Measurements from ENCODE around the gene STAU1.
A peak's percentile ranks its signal among the peaks of the same experiment; 100 is the strongest.
"Not testable (repeated sequence)": the region's sequence is repeated elsewhere in the genome, so short reads cannot be mapped to it uniquely, and the experiment has no call there.

Gene STAU1

DNA sequence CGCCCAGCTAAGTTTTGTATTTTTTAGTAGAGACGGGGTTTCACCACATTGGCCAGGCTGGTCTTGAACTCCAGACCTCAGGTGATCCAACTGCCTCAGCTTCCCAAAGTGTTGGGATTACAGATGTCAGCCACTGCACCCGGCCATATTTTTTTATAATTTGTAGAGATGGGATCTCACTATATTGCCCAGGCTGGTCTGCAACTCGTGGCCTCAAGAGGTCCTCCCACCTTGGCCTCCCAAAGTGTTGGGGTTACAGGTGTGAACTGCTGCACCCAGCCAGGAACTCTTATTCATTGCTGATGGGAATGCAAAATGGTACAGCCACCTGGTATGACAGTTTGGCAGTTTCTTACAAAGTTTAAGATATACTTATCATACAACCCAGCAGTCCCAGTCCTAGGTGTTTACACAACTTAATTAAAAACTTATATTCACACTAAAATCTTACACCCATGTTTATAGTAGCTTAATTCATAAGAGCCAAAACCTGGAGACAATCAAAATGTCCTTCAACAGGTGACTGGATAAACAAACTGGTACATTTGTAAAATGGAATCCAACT, 11.7 kb upstream of the STAU1 start:
- DNase-seq: no peak

DNA sequence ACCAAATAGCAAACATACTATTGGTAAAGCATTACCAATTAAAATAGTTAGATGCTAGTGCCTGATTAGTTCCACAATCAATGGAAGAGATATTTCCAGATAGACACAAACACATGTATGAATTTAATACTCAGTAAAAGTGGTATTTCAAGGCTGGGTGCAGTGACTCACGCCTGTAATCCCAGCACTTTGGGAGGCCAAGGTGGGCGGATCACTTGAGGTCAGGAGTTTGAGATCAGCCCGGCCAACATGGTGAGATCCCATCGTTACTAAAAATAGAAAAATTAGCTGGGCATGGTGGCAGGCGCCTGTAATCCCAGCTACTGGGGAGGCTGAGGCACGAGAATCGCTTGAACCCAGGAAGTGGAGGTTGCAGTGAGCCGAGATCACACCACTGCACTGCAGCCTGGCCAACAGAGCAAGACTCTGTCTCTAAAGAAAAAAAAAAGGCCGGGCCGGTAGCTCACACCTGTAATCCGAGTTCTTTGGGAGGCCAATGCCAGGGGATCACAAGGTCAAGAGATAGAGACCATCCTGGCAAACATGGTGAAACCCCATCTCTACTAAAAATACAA, 4.9 kb upstream of the STAU1 start:
- not testable (repeated sequence) for DNase-seq

DNA sequence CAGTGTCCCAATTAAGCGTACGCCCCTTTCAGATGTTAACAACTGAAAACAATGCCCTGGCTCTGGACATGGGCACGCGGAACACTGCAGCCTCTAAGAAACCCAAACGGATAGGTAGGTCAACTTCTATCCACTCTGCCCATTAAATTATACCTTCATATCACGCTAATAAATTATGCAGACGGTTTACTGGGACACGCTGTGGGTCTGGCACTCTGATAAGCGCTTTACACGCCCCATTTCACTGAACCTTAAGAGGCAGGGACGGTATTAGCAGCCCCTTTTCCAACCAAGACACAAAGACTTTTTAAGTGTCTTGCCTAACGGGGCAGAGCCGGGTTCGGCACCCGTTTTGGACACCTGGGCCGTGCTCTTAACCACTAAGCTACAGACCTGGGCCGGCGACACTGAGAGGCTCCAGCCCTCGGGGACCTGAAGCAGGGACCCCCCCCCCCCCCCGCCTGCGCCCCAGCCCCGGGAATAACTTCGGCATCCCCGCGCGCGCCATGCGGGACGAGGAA, 744 bp downstream of the STAU1 start:
- no peak for DNase-seq

DNA sequence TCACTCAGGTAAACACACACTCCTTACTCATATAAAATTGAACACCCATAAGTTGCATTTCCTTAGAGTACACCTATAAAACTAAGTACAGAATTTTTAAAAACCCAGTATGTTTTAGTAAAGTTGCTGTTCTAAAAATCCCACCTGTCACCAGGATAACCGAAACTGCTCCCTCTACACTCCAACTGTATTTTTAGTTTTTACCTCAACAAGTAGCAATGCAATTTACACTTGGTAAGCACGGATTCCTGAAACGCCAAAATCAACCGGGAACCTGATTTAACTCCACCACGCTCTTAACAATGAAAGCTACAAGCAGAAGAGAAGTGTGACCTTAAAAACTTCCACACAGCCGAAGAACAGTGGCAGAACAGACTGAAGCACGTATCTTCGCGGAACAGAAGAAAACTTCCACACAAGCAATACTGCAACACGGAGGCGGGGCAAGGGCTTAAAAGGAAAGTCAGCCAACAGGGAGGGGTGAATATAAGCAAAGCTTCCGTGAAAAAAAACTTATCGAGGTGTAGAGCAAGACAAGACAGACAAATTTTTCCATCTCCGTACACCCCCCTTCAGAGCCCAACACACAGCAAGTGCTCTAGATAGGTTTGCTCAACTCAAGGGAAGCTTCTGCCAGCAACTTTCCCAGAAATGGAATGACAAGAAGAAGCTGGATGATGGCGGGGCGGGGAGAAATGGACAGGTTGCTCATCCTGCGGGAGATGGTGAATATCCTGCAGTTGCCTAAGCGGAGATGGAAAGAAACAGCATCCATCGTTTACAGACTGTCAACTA, 1.4 kb downstream of the STAU1 start:
- DNase-seq: peak; percentile 15

DNA sequence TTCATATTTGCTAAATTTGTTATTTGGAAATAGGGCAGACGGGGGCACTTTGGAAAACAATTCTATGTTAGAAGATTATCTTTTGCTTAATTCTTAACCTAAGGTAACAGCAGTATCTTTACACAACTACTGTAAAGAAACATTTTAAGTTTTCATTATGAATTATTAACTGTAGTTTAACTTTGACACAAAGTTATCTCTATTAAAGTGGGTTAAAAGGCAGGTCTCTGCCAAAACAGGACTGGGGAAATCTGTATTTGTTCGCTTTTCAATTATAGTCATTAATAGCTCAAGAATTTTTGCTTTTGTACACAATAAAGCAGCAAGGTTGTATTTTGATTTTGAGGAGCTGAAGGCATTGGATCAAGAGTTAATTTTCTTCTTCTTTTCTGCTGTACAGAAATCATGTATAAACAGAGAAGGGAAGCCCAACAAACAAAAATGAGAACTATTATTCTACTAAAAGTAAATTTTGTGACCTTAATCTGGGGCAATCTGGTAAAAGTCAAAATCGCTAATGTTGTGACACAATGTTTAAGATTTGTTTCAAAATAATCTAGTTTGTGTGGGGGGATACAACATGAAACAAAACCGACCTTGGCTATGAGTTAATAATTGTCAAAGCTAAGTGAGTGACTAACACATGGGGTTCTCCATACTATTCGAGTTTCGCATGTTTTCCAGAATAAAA, 2.9 kb downstream of the STAU1 start:
- DNase-seq: no peak

DNA sequence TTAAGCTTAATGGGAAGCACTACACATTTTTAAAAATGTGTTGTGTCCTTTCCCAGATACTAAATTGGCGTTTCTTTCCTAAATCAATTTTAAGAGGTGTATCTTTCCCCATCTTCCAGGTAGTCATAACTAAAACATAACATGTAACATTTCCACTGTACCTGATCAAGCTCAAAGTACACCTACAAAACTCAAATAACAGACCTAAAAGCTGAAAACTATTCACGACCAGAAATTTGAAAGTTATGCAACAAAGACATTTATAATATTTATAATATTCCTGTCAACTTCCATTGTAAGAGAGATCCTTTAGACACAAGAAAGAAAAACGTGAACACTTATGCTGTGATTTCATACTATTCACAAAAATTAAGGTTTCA, 3.5 kb downstream of the STAU1 start:
- DNase-seq: no peak

DNA sequence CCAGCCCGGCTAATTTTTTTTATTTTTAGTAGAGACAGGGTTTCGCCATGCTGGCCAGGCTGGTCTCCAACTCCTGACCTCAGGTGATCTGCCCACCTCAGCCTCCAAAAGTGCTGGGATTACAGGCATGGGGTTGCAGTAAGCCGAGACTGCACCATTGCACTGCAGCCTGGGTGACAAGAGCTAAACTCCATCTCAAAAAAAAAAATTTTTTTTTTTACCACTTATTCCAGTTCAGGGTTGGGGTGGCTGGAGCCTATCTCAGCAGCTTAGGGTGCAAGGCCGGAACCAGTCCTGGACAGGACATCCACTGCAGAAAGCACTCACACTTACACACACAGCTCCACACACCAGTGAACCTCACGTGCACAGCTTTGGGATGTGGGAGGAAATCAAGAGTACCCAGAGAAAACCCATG, 4.0 kb downstream of the STAU1 start:
- DNase-seq: not testable (repeated sequence)

DNA sequence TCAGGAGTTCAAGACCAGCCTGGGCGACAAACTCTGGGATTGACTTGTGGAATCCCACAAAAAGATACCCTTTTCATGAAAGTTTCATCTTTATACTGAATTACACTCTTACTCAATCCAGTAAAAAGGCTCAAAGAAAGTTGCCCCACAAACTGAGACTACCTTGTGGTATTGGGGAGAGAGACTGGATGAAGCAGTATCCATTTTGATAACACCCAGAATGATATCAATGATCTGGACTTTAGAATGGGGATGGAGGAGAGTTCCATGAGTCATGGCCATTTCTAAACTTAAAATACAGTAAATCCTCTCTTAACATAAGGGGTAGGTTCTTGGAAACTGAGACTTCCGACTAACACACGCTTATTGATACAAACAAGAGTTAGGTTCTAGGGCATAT, 4.7 kb downstream of the STAU1 start:
- no peak for DNase-seq

DNA sequence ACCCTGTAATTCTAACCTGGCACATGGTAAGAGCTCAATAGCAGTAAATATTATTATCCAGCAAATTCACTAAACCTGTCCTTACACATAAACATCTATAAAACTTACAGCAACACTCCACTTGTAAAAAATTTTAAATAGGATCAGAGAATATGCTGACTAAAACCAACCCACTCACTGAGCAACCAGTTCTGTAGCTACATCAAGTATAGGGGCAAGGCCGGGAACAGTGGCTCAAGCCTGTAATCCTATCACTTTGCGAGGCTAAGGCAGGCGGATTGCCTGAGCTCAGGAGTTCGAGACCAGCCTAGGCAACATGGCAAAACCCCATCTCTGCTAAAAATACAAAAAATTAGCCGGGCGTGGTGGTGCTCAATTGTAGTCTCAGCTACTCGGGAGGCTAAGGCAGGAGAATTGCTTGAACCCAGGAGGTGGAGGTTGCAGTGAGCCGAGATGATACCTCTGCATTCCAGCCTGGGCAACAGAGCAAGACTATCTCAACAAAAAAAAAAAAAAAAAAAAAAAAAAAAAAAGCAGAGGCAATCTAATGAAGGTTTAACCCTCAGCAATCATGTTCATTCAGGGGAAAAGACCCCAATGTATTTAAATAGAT, 6.8 kb downstream of the STAU1 start:
- DNase-seq: no peak

DNA sequence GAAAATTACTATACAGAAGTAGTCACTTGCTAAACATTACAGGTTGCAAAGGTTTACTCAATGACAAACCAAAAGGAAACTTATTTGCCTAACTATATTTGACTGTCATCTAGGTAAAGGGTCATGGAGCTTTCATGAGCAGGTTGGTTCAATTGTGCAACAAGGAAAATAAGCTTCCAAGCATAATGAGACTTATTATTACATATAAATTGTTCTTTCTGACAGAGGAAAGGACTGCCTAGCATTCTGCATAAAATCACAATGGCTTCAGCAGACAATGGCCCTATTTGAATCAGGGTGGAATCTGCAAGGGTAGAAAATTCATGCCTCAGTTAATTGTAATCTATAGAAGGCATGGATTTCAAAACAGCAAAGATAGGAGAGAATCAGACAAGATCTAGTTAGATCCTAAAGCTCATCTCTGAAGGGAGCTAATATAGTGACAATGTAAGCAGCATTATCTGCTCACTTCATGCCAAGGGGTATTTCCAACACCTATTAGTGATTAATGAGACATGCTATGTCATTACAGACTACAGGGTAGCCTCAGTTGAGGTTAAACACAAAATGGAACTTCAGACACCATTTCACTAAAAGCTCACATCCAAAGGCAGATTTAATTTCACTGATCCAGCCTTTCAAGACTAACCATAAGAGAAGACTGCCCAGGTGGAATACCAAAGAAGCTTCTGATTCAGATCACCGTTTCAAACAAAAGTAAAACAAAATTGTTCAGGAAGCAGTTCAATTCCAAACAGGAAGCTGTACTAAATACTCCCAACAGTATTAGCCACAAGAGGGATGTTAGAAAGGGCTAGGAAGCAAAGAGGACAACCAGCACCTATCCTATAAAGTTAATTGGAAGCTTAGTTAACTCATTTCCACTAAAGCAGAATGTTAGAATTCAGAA, 8.5 kb downstream of the STAU1 start:
- no peak for DNase-seq

DNA sequence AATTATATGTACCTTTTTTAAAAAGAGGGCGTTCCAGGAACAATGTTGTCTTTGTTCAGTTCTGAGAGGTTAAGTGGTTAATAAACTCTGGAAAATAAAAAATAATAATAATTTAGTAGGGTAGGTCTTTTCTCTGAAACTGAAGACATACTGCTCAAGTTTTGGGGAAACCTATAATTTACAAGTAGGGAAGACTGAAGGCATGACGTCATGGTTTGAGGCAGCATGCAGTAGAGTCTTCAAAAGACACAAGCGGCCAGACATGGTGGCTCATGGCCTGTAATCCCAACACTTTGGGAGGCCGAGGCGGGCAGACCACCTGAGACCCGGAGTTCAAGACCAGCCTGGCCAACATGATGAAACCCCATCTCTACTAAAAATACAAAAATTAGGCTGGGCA, 14.0 kb downstream of the STAU1 start:
- DNase-seq: no peak

DNA sequence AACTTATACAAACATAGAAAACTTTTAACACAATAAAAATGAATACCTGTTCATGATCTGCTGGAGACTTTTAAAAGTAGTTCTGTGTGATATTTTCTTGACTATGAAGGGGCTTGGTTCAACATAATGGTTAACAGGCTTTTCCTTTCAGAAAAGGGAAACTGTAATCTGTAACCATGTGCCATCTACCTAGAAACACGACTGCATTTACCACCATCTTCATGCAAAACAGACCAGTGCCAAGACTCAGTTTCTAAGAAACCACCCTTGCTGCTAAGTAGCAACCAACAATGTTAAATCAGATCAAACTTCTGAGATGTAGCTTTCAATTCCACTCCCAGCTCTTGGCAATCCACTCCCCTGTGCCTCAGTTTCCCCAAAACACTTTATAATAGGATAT, 15.7 kb downstream of the STAU1 start:
- no peak for DNase-seq

DNA sequence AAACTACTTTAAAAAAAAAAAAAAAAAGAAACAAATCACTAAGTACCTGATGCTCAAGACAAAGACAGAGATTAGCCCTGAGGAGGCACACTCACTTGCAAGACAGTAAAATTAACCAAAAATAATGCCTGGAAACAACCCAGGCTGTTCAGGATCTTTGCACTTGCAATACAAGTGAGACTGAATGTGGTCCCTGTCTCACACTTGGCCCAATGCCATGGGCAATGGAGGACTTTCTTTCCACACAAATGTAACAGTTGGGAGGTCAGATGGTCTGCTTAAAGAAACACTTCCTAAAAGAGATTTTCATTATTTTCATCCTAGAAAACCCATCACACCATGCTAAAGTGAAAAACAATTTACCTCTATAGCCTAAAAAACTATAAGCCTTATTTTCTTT, 16.2 kb downstream of the STAU1 start:
- DNase-seq: no peak

DNA sequence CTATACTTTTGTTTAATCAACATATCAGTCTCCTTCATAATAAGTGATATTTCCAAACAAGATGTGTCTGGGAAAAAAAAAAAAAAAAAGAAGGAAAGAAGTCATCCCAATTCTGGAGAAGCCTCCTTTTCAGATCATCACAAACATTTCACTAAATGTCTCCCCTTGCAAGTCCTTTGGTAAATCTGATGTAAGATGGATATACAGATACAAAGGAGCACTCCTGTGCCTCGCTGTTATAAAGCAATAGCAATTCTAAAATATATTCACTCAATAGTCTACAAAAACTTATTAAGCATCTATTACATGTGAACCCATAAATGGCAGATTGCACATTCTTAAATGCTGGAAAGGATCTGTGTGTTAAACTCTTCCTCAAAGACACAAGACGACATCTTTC, 17.4 kb downstream of the STAU1 start:
- DNase-seq: no peak

DNA sequence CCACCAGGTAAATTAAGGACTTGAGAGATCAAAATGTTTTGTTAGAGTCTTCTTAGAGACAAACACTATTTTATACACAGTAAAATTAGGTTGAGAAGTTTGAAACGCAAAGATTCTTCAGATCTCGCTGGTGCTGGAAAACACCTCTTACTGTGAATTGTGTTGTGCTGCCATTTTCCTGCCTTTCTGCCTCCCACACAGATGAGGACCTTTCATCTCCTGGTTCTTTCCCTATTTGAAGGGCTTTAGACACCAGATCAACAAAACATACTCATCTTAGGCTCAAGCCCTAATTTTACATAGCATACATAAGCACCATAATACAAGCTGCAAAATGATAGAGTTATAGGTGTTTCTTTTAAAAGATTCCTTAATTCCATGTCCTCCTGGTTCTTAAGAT, 18.6 kb downstream of the STAU1 start:
- no peak for DNase-seq

DNA sequence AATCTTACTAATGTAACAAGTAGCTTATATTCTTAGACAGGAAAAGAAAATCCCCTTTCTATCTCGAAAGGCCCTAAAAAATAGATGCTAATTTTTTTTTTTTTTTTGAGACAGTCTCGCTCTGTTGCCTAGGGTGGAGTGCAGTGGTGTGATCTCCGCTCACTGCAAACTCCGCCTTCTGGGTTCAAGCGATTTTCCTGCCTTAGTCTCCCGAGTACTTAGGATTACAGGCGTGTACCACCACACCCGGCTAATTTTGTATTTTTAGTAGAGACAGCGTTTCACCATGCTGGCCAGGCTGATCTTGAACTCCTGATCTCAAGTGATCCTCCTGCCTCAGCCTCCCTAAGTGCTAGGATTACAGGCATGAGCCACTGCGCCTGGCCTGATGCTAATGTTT, 19.3 kb downstream of the STAU1 start:
- not testable (repeated sequence) for DNase-seq

DNA sequence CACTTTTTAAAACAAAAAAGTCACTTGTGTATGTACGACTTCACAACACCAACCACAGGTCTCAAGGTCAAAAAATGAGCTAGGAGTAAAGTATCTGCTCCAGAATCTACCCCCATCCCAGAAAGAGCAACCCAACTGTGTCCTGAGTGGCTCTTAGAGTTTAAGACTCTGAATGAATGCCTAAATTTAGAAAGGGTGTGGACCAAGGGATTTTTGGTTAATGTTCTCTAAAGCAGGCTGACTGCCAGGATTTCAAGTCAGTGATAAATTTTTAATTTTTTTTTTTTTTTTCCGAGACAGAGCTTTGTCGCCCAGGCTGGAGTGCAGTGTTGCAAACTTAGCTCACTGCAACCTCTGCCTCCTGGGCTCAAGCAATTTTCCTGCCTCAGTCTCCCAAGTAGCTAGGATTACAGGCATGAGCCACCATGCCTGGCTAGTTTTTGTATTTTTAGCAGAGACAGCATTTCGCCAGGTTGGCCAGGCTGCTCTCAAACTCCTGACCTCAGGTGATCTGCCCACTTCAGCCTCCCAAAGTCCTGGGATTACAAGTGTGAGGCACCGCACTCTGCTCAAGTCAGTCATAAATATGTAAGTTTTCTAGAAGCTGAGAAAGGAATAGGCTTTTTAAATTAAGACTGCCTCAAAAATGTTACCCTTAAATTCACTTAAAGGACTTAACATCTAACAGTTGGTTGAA, 20.2 kb downstream of the STAU1 start:
- no peak for DNase-seq

DNA sequence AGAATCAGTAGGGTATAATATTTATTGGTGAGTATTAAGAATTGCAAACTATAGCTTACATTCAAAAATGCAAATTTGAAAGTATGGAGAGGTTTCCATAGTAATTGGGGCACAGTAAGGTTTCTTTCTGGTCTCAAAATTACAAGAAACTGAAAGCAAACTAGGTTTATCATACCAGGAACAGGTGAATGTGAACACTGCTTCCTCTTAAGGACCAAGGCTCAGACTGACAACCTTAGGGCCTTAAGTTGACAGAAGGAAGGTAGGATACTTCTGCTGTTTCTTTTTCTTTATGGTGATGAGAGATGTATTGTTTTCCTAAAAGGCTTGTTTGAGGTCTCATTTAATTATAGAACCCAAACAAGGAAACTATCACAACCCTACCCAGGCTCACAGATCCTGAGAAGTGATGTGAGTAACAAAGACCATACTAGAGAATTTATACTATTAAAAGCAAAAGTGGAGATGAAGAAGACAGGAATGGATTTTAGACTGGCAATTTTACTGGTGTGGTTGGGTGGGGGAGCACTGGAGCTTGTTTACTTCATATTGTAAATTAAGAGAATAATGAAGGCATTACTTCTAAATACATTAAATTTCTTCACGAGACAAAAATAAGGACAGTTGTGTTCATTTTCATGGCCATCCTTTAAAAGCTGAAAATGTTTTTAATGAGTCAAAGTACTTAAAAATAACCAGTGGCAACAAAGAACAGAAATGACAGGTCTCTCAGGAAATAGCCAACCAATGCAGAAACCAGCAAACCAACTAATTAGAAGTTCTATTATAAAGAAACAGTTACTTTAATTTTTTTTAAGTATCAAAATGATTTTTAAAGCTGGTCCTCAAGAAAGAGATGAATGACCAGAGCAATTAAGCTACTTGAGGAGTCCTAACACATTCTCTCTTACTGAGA, 21.3 kb downstream of the STAU1 start:
- DNase-seq: no peak

DNA sequence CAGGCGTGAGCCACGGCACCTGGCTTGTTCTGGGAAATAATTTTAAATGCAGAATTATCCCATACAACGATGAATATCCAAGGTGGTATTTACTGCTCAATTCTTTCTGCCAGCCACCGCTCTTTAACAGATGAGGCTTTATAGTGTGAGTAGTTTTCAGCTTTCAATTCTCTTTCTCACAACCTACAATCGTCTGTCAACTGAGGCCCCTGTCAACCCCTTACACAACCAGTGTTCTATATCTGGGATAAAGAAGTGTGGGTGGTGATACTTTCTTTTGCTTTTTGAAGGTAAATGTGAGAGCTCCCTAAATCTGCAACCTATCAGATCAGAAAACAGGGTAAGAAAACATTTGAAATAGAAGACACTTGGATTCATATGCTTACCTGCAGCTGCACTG, 22.5 kb downstream of the STAU1 start:
- no peak for DNase-seq

DNA sequence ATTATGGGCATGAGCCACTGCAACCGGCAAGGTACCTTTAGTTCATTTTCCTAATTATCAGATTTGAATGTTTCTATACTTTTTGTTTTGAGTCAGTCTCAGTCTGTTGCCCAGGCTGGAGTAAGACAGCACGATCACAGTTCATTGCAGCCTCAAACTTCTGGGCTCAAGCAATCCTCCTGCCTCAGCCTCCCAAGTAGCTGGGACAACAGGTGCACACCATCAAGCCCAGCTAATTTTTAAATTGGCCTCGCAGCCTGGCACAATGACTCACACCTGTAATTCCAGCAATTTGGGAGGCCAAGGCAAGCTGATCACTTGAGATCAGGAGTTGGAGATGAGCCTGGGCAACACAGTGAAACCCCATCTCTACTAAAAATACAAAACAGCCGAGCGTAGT, 24.4 kb downstream of the STAU1 start:
- DNase-seq: no peak

All from NCI-H226 (cell line).